HG03565 (cell line): ENCODE results near the gene TJP3.
"Not testable (repeated sequence)": the region's sequence is repeated elsewhere in the genome, so short reads cannot be mapped to it uniquely, and the experiment has no call there.

ENCODE experiments used
- ATAC-seq: cut with Tn5 transposase; IDR thresholded peaks from one replicate; pipeline ENCODE4 v1.9.1; 2021; ENCODE audit warnings: mild to moderate bottlenecking, moderate library complexity; ENCODE audit not compliant: unreplicated experiment

TJP3 gene

GRCh38 chr19:3740431-3740830, 32.2 kb downstream of the TJP3 start:
- no peak for ATAC-seq

GRCh38 chr19:3743486-3743885, 35.3 kb downstream of the TJP3 start:
- ATAC-seq: no peak

- ATAC-seq: no peak
These were observed 37.3 kb downstream of the TJP3 start for GRCh38 chr19:3745363-3746045.

DNA sequence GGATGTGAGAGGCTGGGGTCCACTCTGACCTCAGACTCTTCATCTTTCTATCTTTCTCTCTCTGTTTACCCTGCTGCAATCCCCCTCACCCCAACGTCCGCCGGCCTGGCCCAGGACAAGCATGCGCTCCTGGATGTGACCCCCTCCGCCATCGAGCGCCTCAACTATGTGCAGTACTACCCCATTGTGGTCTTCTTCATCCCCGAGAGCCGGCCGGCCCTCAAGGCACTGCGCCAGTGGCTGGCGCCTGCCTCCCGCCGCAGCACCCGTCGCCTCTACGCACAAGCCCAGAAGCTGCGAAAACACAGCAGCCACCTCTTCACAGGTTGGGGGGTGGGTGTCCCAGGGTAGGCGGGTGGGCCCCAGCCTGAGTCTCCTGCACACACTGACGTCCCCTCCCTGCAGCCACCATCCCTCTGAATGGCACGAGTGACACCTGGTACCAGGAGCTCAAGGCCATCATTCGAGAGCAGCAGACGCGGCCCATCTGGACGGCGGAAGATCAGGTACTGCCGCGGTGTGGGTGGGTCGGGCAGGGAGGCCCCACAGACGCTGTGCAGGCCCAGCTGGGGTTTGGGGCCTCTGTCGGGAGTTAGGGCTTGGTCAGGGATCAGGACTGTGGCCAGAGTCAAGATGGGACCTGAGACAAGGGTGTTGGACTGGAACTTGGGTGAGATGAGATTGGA, 38.3 kb downstream of the TJP3 start:
- ATAC-seq: no peak

DNA sequence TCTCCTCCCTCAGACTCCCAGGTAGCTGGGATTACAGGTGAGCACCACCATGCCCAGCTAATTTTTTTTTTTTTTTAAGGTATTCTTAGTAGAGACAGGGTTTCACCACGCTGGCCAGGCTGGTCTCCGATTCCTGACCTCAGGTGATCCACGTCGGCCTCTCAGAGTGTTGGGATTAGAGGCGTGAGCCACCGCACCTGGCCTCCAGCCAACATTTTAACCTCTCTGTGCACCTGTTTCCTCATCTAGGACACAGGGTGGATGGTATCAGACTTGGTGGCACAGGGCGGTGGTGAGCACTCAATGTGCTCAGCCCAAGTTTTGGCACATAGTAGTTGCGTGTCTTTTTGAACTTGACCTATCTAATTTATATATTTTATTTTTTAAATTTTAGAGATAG, 40.8 kb downstream of the TJP3 start:
- no peak for ATAC-seq

DNA sequence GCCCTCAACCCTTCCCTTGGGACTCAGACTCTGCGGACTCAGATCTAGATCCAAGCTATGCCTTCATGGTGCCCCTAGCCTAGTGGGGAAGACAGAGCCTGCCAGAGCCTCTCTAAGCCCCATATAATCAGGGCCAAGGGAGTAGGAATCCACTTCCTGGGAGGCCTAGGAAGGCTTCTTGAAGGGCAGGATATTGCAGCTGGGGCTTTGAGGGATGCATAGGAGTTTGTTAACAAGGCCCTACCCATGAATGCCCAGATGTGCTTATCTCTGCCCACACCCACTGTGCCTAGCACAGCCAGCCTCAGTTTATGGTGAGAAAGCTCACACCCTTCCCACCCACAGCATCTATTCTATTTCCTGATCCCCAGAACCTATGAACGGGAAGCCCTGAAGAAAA, 42.0 kb downstream of the TJP3 start:
- ATAC-seq: no peak

GRCh38 chr19:3751236-3751635, 43.1 kb downstream of the TJP3 start:
- ATAC-seq: no peak

- ATAC-seq: no peak
These were observed 44.3 kb downstream of the TJP3 start for GRCh38 chr19:3752492-3752891.

DNA sequence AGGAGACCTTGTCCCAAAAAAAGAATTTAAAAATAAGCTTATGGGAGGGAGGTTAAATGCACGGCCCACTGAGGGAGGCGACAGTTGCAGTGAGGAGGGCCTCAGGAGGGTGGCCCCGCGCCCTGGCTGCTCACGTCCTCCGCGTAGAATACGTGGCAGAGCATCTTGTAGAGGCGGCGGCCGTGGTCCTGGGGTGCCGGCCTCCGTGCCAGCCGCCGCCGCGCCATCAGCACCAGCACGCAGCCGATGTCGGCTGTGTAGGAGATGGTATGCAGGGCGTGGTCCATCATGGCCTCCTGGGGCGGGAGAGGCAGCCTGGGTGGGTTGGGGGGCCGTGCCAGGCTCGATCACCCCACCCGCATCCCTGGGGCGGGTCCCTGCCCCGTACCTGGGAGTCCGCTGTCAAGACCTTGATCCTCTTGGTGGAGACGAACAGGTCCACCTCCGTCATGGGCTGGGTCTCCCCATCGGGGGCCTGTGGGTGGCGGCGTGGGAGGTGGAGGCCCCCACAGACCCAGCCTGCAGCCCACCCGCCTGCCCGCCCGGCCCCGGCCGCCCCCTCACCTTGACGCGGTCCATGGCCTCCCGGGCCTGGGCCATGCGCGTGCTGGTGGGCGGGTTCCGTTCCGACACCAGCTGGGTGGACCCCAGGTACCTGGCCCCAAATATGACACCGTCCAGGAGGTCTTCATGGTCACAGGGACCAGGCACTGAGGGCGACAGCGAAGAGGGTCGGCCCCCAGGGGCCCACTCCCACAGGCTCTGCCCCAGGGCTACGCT, 45.6 kb downstream of the TJP3 start:
- ATAC-seq: no peak

DNA sequence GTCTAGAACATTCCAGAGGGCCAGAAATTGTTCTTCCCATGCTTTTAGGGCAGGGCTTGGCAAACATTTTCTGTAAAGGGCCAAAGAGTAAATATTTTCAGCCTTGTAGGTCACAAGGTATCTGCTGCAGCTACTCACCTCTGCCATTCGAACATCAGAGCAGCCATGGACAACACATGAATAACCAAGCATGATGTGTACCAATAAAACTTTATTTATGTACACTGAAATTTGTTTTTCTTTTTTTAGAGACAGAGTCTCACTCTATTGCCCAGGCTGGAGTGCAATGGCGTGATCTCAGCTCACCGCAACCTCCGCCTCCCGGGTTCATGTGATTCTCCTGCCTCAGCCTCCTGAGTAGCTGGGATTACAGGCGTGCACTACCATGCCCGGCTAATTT, 49.5 kb downstream of the TJP3 start:
- not testable (repeated sequence) for ATAC-seq

GRCh38 chr19:3758297-3758696, 50.1 kb downstream of the TJP3 start:
- not testable (repeated sequence) for ATAC-seq

- no peak for ATAC-seq
These were observed 51.5 kb downstream of the TJP3 start for GRCh38 chr19:3759482-3760254.

DNA sequence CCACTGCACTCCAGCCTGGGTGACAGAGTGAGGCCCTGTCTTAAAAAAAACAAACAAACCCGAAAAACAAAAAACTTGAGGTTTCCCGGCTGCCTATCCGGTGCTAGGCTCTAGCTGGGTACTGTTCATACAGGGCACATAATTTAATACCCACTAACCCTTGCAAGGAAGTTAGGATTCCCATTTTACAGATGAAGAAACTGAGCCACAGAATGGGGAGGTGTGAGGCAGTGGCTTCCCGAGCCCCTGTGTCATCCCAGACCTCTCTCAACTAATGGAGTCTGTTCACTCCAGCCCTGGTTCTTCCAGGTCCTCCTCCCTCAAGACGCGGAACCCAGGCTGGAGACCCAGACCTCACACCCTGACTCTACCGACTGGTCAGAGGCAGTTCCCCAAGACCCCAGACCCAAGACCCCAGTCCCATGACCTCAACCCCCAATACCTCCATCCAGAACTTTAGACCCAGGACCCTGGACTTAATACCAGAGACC, 52.7 kb downstream of the TJP3 start:
- ATAC-seq: no peak

DNA sequence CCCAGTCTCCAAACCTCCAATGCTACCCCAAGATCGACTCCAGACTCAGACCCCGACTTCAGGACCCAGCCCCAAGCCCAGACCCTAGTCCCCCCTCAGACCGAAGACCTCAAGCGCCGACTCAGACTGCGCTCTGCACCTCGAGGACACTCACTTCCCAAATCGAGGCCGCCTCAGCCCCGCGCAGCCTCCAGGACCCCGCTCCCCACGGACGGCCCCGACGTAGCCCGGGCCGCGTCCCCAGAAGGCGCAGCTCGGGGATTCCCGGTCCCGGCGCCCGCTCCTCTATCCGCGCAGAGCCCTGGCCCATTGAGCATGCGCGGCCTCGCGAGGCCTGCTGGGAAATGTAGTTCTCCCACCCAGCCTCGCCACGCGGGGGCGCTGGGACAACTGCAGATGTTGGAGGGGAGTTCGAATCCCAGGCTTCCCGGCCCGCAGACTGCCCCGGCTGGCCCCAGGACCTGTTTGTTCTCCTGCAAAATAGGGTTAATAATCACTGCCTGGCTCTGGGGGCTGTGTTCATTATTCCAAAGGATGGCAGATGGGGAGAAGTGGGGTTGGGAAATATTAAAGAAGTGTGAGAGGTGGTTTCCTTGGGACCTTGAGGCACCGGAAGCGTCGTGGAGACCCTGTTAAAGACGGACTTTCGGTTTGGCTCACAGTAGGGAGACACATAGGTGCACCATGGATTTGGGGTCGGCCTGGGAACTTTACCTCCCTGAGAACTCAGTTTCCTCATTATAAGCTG, 53.4 kb downstream of the TJP3 start, which contains the start of gene APBA3:
TSS of gene APBA3 (minus strand) at position 311 of the 748 bp plus-strand sequence. CDS start 1,428 bp downstream, outside the sequence.
- peak; percentile 38 for ATAC-seq

DNA sequence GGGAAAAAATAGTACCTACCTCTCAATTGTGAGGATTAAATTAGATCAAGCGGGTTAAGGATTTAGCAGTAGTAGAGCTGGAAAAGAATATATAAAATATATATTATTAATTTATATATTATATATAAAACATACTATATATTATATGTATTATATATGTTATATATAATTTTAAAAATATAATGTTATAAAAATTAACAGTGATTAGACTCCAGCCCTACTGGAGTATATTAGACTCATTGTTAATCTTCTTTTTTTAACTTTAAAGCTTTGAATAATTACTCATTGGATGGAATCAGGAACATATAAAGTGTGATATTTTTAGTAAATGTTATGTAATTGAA, 53.9 kb downstream of the TJP3 start:
- no peak for ATAC-seq

DNA sequence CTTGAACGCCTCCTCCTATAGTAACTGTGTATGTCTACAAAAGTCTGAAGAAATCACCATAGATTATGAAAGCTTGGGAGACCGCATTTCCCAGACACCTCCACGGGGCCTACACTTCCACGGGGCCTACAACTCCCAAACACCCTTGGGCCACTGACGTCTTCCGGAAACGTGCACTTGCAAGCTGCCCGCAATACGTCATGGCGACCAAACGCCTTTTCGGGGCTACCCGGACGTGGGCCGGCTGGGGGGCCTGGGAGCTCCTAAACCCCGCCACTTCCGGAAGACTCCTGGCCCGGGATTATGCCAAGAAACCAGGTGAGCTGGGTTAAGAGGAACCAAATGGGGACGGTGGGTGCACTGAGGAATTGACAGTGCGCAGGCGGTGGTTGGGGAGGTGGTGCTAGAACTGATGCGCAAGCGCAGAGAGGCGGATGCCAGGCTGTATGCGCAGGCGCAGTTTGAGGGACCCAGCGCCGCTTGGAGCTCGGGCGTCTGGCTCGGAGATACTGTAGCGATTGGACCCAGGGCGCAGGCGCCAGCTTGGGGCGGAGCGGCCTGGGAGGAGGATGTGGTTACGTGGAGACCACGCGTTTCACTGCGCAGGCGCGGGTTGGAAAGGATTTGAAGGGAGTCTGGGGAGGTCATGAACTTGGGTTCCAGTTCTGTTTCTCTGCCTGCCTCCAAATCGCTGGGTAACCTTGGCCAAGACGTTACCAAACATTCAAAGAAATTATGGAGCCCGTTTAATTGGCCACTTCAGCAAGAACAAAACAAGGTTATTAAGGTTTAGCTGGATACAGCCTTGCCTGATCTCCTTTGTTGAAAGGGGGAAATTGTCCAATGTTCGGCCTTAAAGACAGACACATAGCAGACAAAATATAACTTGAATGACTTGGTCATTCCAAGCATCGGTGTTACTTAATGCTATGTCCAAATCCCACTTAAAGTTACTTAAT, 54.6 kb downstream of the TJP3 start, which contains the start of gene MRPL54:
TSS of gene MRPL54 (plus strand) at position 182 of the 959 bp plus-strand sequence. CDS start at position 201, 19 bp downstream.
- ATAC-seq: peak; percentile 71

- ATAC-seq: no peak
These were observed 56.9 kb downstream of the TJP3 start for GRCh38 chr19:3765121-3765520.

- not testable (repeated sequence) for ATAC-seq
These were observed 57.6 kb downstream of the TJP3 start for GRCh38 chr19:3765757-3766156.

DNA sequence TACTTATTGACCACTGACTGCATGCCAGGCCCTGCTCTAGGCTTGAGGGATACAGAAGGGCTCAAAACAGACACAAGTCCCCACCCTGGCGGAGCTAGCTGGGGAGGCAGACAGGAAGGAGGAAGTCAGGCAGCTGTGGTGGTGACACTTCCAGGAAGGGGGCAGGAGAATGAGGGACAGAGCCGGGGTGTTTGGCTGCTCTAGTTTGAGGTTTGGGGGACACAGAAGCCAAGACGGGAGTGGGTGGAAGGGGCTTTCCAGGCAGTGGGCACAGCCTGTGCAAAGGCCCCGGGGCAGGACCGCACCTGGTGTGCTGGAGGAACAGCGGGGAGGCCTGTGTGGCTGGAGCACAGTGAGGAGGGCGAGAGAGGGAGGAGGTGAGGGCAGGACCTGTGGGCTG, 58.3 kb downstream of the TJP3 start:
- ATAC-seq: no peak
